CD4-positive, alpha-beta T cell treated with Interleukin-17A for 4 hours (primary cell): ENCODE measurements around the gene SSBP3.
"Not testable (repeated sequence)": the region's sequence is repeated elsewhere in the genome, so short reads cannot be mapped to it uniquely, and the experiment has no call there.

ENCODE experiments used
- DNase-seq: peaks from one replicate; pipeline ENCODE4 v3.0.0-alpha.2; 2020; ENCODE audit warnings: mixed read lengths

SSBP3 gene

GRCh38 chr1:54391450-54392209 is 14.6 kb downstream of the SSBP3 start:
- no peak for DNase-seq

DNA sequence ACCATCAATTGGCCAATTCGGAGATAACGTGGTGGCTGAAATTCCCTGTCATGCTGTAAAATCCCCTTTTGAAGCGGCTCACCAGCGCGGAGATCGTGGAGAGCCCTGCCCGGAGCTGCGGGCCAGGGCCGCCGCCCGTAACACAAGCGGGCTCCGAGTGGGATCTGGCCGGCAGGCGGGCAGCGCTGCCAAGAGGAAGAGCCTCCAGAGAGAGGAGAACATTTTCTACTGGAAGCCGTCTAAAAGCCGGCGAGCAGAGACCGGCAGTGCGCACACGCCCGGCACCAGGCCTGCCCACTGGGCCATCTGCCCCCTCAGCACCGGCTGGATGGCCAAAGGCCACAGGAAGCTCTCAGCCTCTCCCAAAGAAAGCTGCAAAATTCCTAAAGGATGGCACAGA is 15.5 kb downstream of the SSBP3 start:
- DNase-seq = no peak

GRCh38 chr1:54389608-54390007 is 16.6 kb downstream of the SSBP3 start:
- not testable (repeated sequence) for DNase-seq

DNA sequence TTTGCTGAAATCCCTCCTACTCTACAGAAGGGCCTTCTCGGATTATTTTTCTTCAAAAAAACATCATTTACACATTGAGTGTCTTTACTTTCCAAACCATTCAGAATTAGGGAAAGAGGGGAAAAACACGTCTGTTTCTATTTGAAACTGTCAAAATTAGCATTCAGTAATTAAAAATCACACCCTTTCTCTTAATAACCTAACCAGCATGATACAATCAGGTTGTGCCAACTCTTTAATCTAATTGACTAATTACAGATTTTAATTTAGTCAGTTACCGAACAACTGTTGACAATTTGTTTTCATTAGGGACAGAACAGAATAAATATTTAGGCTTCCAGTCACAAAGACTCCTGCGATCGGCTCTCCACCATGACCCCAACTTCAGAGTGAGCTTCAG is 18.8 kb downstream of the SSBP3 start:
- DNase-seq = no peak

- DNase-seq = no peak
Observed at GRCh38 chr1:54385727-54386022, 20.5 kb downstream of the SSBP3 start.

GRCh38 chr1:54384918-54385726 is 21.1 kb downstream of the SSBP3 start:
- DNase-seq = no peak

- no peak for DNase-seq
Observed at GRCh38 chr1:54384471-54384870, 21.7 kb downstream of the SSBP3 start.

DNA sequence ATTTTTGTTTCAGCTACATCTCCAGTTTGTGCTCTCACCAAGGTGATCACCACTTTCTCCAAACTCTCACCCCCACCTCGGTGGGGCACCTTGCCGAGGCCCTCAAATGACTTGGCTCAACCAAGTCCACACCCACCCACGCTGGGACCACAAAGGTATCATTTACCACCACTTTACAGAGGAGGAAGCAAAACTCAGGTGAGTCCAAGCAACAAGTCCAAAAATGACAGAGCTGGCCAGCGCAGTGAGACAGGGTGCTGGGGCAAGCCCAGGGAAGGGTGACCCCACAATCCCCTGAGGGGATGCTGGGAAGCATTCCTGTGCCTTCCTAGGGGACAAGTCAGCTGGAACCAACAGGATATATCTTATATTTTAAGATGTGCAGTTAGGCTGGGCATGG is 24.7 kb downstream of the SSBP3 start:
- no peak for DNase-seq

DNA sequence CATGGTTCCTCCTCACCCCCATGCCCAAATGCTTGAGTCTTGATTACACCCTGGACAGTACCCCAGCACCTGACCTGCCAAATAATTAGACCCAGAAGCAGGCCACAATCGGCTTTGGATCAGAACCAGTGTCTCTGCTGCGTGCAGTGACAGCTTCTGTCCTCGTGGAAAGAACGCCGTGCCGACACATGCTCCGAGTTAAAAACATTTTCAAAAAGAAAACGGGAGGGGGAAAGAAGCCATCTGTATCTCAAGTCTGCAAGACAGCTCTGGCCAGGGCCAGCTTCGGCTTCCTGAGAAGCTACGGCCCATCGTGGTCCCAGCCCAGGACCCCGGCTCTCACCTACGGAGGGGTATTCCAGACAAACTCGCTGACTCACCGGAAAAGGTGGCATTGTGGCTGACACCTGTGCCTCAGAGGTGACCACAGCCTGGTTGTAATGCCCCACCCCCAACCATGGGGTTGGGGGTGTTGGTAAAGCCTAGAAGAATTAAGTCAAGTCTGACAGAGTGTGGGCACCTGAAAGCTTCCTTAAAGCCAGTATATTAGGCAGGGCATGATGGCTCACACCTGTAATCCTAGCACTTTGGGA is 25.8 kb downstream of the SSBP3 start:
- peak; percentile 29 for DNase-seq

DNA sequence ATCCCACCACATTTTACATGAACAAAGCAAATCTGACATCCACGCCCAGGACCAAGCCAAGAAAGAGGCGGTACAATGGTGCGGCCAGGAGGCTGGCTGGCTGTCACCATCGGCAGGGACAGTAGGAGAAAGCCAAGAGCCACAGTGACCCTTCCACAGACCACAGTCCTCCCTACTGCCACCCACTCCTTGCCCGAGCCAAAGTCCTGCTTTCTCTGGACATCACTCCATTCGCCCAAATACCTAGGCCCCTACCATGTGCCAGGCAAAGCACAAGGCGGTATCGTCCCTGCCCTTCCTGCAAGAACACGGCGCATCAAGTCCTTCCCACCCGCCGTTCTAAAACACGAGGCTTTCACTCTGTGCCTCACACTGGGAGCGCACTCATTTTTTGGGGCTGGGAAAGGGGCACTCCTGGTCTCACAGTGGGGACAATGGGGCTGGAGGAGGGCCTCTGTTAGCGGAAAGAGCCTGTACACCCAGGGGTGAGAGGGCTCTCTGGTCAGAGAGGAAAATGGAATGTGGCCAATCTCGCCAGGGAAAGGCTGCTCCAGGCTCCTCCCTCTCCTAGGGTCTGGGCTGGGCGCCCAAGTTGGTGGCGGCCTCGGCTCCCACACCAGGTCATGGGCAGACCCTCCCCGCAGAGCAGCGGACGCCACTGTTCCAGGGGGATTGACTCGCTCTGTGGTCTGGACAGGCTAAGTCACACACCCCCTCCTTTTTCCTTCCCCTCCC is 26.5 kb downstream of the SSBP3 start:
- DNase-seq = no peak

GRCh38 chr1:54378874-54379554 is 27.2 kb downstream of the SSBP3 start:
- DNase-seq = no peak

GRCh38 chr1:54378157-54378873 is 27.9 kb downstream of the SSBP3 start:
- DNase-seq = no peak

DNA sequence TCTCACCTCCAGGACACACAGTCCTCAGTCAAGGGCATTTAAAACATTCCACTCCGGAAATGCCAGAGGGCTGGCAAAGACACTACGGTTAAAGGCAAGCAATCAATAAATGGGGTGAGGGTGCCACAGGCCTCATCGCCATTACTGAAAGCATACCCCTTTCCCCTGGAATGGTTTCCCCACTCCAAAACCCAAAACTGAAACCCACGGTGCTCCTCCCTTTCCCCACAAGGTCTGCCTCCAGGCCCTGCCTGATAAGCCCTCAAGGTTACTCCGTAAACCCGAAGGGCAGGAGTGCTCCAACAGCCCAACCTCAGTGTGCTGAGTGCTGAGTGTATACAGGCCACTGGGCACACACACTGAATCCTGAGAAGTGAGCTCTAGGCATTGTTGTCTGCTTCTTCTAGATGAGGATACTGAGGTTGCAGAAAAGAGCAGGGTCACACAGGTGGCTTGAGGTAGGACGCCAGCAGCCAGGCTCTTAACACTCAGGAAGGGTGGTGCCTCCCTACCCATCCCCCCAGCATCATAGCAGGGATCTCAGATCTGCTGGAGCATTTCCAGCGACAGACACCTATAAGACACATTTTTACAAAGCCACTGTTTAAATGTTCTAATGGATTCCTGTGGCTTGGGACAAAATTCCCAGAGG is 29.0 kb downstream of the SSBP3 start:
- peak; percentile 31 for DNase-seq

DNA sequence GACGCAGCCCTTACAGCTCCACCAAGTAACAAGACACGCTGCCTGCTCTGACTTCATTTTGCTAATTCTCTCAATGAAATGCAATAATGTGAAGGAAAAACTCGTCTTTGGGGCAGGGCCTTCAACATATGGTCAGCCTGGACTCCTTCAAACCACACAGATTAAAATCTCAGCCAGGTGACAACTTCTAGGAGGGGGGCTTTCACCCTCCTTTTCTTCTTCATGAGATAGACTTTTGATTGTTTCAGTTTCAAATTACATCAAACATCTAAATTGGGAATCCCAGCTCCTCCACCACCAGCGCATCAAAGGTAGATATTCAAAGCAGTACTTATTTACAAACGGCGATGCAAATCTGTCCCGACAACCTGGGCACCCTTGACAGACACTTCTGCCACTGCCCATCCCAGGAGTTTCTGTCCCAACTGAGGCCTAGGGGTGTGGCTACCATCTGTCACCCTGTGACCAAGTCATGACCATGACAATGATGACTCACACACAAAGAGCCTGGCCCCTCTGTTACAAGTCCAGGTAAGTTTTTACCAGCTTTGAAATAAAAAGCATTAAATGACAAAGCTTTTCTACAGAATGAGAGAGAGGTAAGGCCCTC is 29.7 kb downstream of the SSBP3 start:
- no peak for DNase-seq

DNA sequence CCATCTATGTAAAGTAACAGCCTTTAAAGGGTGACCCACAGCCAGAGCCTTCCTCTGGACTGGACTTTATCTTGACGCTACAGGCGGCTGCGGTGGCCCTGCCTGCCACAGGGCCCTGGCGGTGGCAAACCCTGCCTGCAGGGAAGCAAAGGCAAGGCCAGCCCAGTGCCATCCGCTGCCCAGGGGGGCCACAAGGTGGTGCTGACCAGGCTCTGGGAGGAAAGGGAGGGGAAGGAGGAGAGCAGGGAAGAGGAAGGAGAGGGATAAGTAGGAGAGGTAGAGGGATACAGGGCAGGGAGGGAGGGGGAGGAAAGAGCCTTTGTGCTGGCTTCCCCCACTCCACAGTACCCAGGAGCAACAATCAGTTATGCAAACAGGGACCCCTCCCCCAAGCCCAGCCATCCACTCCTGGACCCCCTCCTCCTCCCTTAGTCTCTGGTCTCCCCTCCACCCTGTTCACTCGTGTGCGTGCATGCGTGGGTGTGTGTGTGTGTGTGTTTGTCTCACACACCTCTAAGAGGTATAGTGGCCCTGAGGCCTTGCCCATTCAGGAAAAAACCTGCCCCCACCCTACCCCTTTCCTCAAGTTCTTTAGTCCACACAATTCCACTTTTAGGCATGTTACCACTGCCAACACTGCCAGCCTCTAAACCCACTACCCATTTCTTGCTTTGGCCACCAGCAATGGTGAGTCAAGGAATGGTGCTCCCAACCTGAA is 30.3 kb downstream of the SSBP3 start:
- no peak for DNase-seq

- no peak for DNase-seq
Observed at GRCh38 chr1:54375298-54375697, 30.9 kb downstream of the SSBP3 start.

GRCh38 chr1:54374766-54375165 is 31.4 kb downstream of the SSBP3 start:
- no peak for DNase-seq

- no peak for DNase-seq
Observed at GRCh38 chr1:54372978-54373377, 33.2 kb downstream of the SSBP3 start.

DNA sequence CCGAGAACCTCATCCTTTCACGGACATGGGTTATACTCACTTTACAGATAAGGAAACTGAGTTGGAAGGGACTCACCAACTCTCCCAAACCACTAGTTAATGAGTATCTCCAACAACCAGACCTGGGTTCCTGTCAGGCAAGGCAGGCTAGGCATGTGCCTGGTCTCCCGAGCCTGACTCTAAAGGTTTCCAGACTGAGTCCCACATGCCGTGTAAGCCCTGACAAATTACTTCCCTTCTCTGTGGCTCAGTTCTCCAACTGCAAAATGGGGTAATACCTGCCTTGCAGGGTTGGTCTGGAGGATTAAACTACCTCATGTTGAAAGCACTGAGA is 34.3 kb downstream of the SSBP3 start:
- DNase-seq = no peak
